Glutamatergic neuron (in vitro differentiated cells): ENCODE results near the gene GARS1. TPM values are rescaled to one million over a fixed set of nuclear protein-coding genes. Genes with fewer than 3 reads are reported as not detected.
A peak's percentile ranks its signal among the peaks of the same experiment; 100 is the strongest.

ENCODE experiments used
- DNase-seq: peaks from one replicate; pipeline ENCODE4 v3.0.0; 2022
- H3K27ac Mint-ChIP-seq: one replicate; pipeline ENCODE4 v1.8.0; 2020; ENCODE audit warnings: mild to moderate bottlenecking, mixed read lengths, inconsistent platforms; ENCODE audit not compliant: unreplicated experiment
- H3K27me3 Mint-ChIP-seq: one replicate; pipeline ENCODE4 v1.8.0; 2020; ENCODE audit warnings: mild to moderate bottlenecking, moderate library complexity, mixed read lengths, inconsistent platforms; ENCODE audit not compliant: unreplicated experiment
- H3K36me3 Mint-ChIP-seq: one replicate; pipeline ENCODE4 v1.8.0; 2020; ENCODE audit warnings: mild to moderate bottlenecking, mixed read lengths, inconsistent platforms; ENCODE audit not compliant: unreplicated experiment
- H3K4me1 Mint-ChIP-seq: one replicate; pipeline ENCODE4 v1.8.0; 2020; ENCODE audit warnings: mild to moderate bottlenecking, low read depth, mixed read lengths, inconsistent platforms; ENCODE audit not compliant: unreplicated experiment
- H3K4me3 Mint-ChIP-seq: one replicate; pipeline ENCODE4 v1.8.0; 2020; ENCODE audit warnings: mild to moderate bottlenecking, mixed read lengths, inconsistent platforms; ENCODE audit not compliant: unreplicated experiment
- H3K9me3 Mint-ChIP-seq: one replicate; pipeline ENCODE4 v1.8.0; 2020; ENCODE audit warnings: mild to moderate bottlenecking, moderate library complexity, mixed read lengths, inconsistent platforms; ENCODE audit not compliant: unreplicated experiment
- CTCF ChIP-seq: fragments of 200-600 bp; sonication (generic); IDR thresholded peaks from one replicate; pipeline ENCODE4 v1.5.0; 2021; ENCODE audit not compliant: partially characterized antibody, unreplicated experiment
- total RNA-seq: library from RNA; stranded (reverse); fragmentation: NEBNext Ultra II Directional; extraction: Animal tissue kit (Norgen Biotek cat#: 25700); gene quantifications from one replicate; pipeline ENCODE4 v1.2.1, GENCODE V29; 2021; ENCODE audit not compliant: unreplicated experiment

The GARS1 gene
- total RNA-seq, 1 donor from 2014 or later, result 511 TPM

- H3K27ac Mint-ChIP-seq, result peak overlapping the region; percentile 77
- peaks cover 5% of the 10 kb centered on the region for H3K27me3 Mint-ChIP-seq
- H3K4me3 Mint-ChIP-seq, result peak overlapping the region; percentile 17
- H3K9me3 Mint-ChIP-seq, result peaks cover 3% of the 10 kb centered on the region
- peak; percentile 39 for DNase-seq
- no peak for TF ChIP-seq CTCF
- H3K4me1 Mint-ChIP-seq, result peaks cover 36% of the 10 kb centered on the region
- peaks cover 7% of the 10 kb centered on the region for H3K36me3 Mint-ChIP-seq
Measured at GRCh38 chr7:30549931-30550493, 44.7 kb upstream of the GARS1 start.

GRCh38 chr7:30552330-30552729, 42.3 kb upstream of the GARS1 start:
- H3K27ac Mint-ChIP-seq, result peak overlapping the region; percentile 74
- peaks cover 9% of the 10 kb centered on the region for H3K36me3 Mint-ChIP-seq
- peaks cover 3% of the 10 kb centered on the region for H3K27me3 Mint-ChIP-seq
- peaks cover 4% of the 10 kb centered on the region for H3K9me3 Mint-ChIP-seq
- no peak for DNase-seq
- H3K4me3 Mint-ChIP-seq, result no peak overlapping the region
- peaks cover 32% of the 10 kb centered on the region for H3K4me1 Mint-ChIP-seq
- no peak for TF ChIP-seq CTCF

GRCh38 chr7:30553141-30553540, 41.5 kb upstream of the GARS1 start:
- Mint-ChIP-seq H3K4me3 (no peak overlapping the region), H3K27ac (peak overlapping the region; percentile 74), H3K4me1 (peaks cover 32% of the 10 kb centered on the region), H3K9me3 (peaks cover 4% of the 10 kb centered on the region), H3K27me3 (peaks cover 3% of the 10 kb centered on the region), H3K36me3 (peaks cover 9% of the 10 kb centered on the region)
- DNase-seq, result no peak
- TF ChIP-seq CTCF, result no peak

GRCh38 chr7:30553546-30553945, 41.1 kb upstream of the GARS1 start:
- Mint-ChIP-seq H3K4me1 (peaks cover 32% of the 10 kb centered on the region), H3K4me3 (no peak overlapping the region), H3K9me3 (peaks cover 4% of the 10 kb centered on the region), H3K27me3 (peaks cover 3% of the 10 kb centered on the region), H3K27ac (peak overlapping the region; percentile 0), H3K36me3 (peaks cover 9% of the 10 kb centered on the region)
- TF ChIP-seq CTCF, result no peak
- no peak for DNase-seq

GRCh38 chr7:30555525-30555924, 39.2 kb upstream of the GARS1 start:
- TF ChIP-seq CTCF, result peak; percentile 0
- DNase-seq, result no peak
- Mint-ChIP-seq H3K36me3 (peaks cover 9% of the 10 kb centered on the region), H3K27ac (peak overlapping the region; percentile 81), H3K4me1 (peaks cover 18% of the 10 kb centered on the region), H3K27me3 (no peaks in the 10 kb centered on the region), H3K9me3 (peaks cover 2% of the 10 kb centered on the region), H3K4me3 (no peak overlapping the region)
